Kidney (tissue), 14 donors: ENCODE results near the gene RIOK1. TPM values are rescaled to one million over a fixed set of nuclear protein-coding genes. Genes with fewer than 3 reads are reported as not detected.

Source experiments
- DNase-seq, 5 donors: peaks; one replicate each; pipeline ENCODE4 v3.0.0-alpha.2; 2013 to 2020
- FAIRE-seq: peaks from 2 replicates; lab custom pipeline; 2012; peaks lifted over from hg19 to GRCh38; lab: Jason Lieb, UNC
- H3K27ac ChIP-seq, 2 donors: one replicate each; pipeline ENCODE4 v1.7.0; 2013; ENCODE audit warnings: low read depth in 2 of 2, low read length in 2 of 2, inconsistent platforms in 1 of 2
- H3K27me3 ChIP-seq: one replicate; pipeline ENCODE4 v1.7.1; 2013; ENCODE audit warnings: low read length, inconsistent platforms; ENCODE audit not compliant: control insufficient read depth, insufficient read depth
- H3K36me3 ChIP-seq, 3 donors: one replicate each; pipeline versions ENCODE4 v1.7.0 to v1.7.1; 2013; ENCODE audit warnings: low read length in 3 of 3, control low read depth in 1 of 3, inconsistent platforms in 1 of 3; ENCODE audit not compliant: insufficient read depth in 3 of 3, control insufficient read depth in 2 of 3
- H3K4me1 ChIP-seq, 3 donors: one replicate each; pipeline versions ENCODE4 v1.7.0 to v1.7.1; 2013; ENCODE audit warnings: low read length in 3 of 3, inconsistent platforms in 1 of 3, low read depth in 1 of 3; ENCODE audit not compliant: control insufficient read depth in 2 of 3, insufficient read depth in 2 of 3
- H3K4me3 ChIP-seq, 3 donors: one replicate each; pipeline versions ENCODE4 v1.7.0 to v1.8.1; 2013; ENCODE audit warnings: low read length in 3 of 3, control low read depth in 1 of 3, inconsistent platforms in 1 of 3
- H3K9ac ChIP-seq, 3 donors: one replicate each; pipeline versions ENCODE4 v1.7.0 to v1.7.1; 2013; ENCODE audit warnings: low read length in 3 of 3, control low read depth in 1 of 3, inconsistent platforms in 1 of 3
- H3K9me3 ChIP-seq, 3 donors: one replicate each; pipeline versions ENCODE4 v1.7.0 to v1.7.1; 2013; ENCODE audit warnings: low read length in 3 of 3, control low read depth in 1 of 3, inconsistent platforms in 1 of 3; ENCODE audit not compliant: control insufficient read depth in 2 of 3, insufficient read depth in 1 of 3
- intact Hi-C: fragments of 100-400 bp; cut with DNase I; formaldehyde crosslinking; loops from one replicate; pipeline ENCODE4 v1.11.1; 2022
- polyA plus RNA-seq: library from polyadenylated mRNA; stranded (reverse); fragments of 350-450 nt; fragmentation: Illumina TruSeq; extraction: RNeasy Lipid Tissue Mini Kit (QIAGEN cat#74804); gene quantifications from one replicate; pipeline ENCODE4 v1.2.3, GENCODE V29; 2014; ENCODE audit warnings: low read depth, low replicate concordance; ENCODE audit not compliant: insufficient read depth
- total RNA-seq: library from RNA; stranded (reverse); fragmentation: NEBNext Ultra II Directional; extraction: Animal tissue kit (Norgen Biotek cat#: 25700); gene quantifications from one replicate; pipeline ENCODE4 v1.2.1, GENCODE V29; 2021
- TF ChIP-seq, protein P1 (sequence below): IDR thresholded peaks from 3 replicates; pipeline ENCODE4 v1.5.1; 2012; ENCODE audit warnings: mild to moderate bottlenecking, moderate library complexity, borderline replicate concordance; ENCODE audit not compliant: insufficient read depth; ENCODE audit errors: extremely low read depth
- donor health status: control.
- donor health status: control.
- donor health status: control.
- donor health status: control.
- donor health status: control.
- donor health status: DM: yes; HTN: yes; CAD: no.
- donor health status: Normal renal cell carcinoma (clear cell type).

RIOK1 gene
- total and polyA plus RNA-seq, 2 donors from 2014 or later = 8.5 to 19.8 TPM

GRCh38 chr6:7421066-7421465 is 31.5 kb downstream of the RIOK1 start:
- Histone ChIP-seq H3K4me3 (no peak overlapping the region), H3K4me1 (no peaks in the 10 kb centered on the region), H3K36me3 (peaks cover 0 to 6% (median 0%) of the 10 kb centered on the region in 3 donors), H3K27me3 (no peaks in the 10 kb centered on the region), H3K9ac (no peak overlapping the region), H3K27ac (no peak overlapping the region), H3K9me3 (no peaks in the 10 kb centered on the region)
- TF ChIP-seq, protein P1, sequence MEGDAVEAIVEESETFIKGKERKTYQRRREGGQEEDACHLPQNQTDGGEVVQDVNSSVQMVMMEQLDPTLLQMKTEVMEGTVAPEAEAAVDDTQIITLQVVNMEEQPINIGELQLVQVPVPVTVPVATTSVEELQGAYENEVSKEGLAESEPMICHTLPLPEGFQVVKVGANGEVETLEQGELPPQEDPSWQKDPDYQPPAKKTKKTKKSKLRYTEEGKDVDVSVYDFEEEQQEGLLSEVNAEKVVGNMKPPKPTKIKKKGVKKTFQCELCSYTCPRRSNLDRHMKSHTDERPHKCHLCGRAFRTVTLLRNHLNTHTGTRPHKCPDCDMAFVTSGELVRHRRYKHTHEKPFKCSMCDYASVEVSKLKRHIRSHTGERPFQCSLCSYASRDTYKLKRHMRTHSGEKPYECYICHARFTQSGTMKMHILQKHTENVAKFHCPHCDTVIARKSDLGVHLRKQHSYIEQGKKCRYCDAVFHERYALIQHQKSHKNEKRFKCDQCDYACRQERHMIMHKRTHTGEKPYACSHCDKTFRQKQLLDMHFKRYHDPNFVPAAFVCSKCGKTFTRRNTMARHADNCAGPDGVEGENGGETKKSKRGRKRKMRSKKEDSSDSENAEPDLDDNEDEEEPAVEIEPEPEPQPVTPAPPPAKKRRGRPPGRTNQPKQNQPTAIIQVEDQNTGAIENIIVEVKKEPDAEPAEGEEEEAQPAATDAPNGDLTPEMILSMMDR = no peak
- FAIRE-seq (no peak), DNase-seq (no peak)
- intact Hi-C loops = no loop called here

DNA sequence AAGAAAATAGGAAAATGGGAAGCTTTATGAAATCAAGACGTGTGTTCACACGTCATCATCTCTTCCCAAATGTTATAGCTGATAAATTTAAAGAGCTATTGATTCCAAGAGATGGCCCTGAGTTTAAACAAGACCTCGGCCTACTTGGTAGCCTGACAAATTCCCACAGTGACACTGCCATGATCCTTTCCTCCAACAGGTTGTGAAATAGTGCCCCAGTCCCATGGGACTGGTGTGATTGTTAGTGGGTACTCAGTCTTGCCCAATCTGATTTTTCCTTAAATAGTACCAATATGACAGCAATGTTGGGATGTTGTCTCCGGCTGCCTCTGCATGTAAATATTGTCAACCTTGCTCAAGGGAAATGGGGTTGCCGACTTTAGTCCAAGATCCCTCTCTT is 34.5 kb downstream of the RIOK1 start:
- intact Hi-C loops = no loop called here
- DNase-seq (no peak), FAIRE-seq (no peak)
- H3K4me1 ChIP-seq = no peaks in the 10 kb centered on the region
- TF ChIP-seq, protein P1 = no peak
- H3K9me3 ChIP-seq = no peaks in the 10 kb centered on the region
- H3K27me3 ChIP-seq = no peaks in the 10 kb centered on the region
- no peak overlapping the region for H3K27ac ChIP-seq
- no peaks in the 10 kb centered on the region for H3K36me3 ChIP-seq
- no peak overlapping the region for H3K4me3 ChIP-seq
- no peak overlapping the region for H3K9ac ChIP-seq

GRCh38 chr6:7424967-7425807 is 35.6 kb downstream of the RIOK1 start:
- no peak overlapping the region for H3K4me3 ChIP-seq
- FAIRE-seq = no peak
- no peak overlapping the region for H3K9ac ChIP-seq
- no peak overlapping the region for H3K27ac ChIP-seq
- no peaks in the 10 kb centered on the region for H3K4me1 ChIP-seq
- H3K9me3 ChIP-seq = no peaks in the 10 kb centered on the region
- peak in 2 of 5 donors; percentile 21 to 45 for DNase-seq
- no peaks in the 10 kb centered on the region for H3K27me3 ChIP-seq
- intact Hi-C loops = no loop called here
- TF ChIP-seq, protein P1 = peak; percentile 48
- H3K36me3 ChIP-seq = no peaks in the 10 kb centered on the region
